IMR-90 (cell line): ENCODE results near the gene IGF2BP3. TPM values are rescaled to one million over a fixed set of nuclear protein-coding genes. Genes with fewer than 3 reads are reported as not detected.

Experiments used
- ATAC-seq: fragments of 200-7000 bp; cut with Tn5 transposase; 2 replicates; pipeline ENCODE4 v1.9.1; 2020; ENCODE audit warnings: low read depth, mild to moderate bottlenecking, moderate library complexity
- BruUV-seq: library from RNA; stranded (reverse); fragments of 400-500 nt; replicated peaks from 2 replicates; lab custom pipeline; 2021; lab: Mats Ljungman, UMichigan
- CTCF ChIA-PET: fragments of 300-600 bp; formaldehyde crosslinking; extraction: SDS; loops from one replicate; lab custom pipeline; 2021; ENCODE audit warnings: antibody characterized with exemption; lab: Yijun Ruan, JAX
- POLR2A ChIA-PET: fragments of 300-600 bp; sonication (Branson Sonifier 250); formaldehyde crosslinking; loops from one replicate; lab custom pipeline; 2022; ENCODE audit warnings: antibody characterized with exemption; ENCODE audit not compliant: unreplicated experiment; lab: Charles Lee
- DNase-seq: peaks from one replicate; pipeline ENCODE4 v3.0.0; 2013
- H2AFZ ChIP-seq: replicated peaks from 2 replicates; pipeline ENCODE3; 2013; ENCODE audit warnings: low read length, mild to moderate bottlenecking; ENCODE audit not compliant: poor library complexity
- H2AK5ac ChIP-seq: 2 replicates; pipeline ENCODE4 v1.6.1; 2013; ENCODE audit warnings: low read depth, low read length, inconsistent platforms
- H2AK9ac ChIP-seq: replicated peaks from 2 replicates; pipeline ENCODE3; 2013; ENCODE audit warnings: mild to moderate bottlenecking, low read depth, low read length, moderate library complexity; ENCODE audit not compliant: poor library complexity
- H2BK120ac ChIP-seq: 2 replicates; pipeline ENCODE4 v1.6.1; 2013; ENCODE audit warnings: low read depth, low read length, inconsistent platforms
- H2BK15ac ChIP-seq: 3 replicates; pipeline ENCODE4 v1.6.1; 2013; ENCODE audit warnings: low read depth, low read length, inconsistent platforms
- H2BK20ac ChIP-seq: 2 replicates; pipeline ENCODE4 v1.6.1; 2013; ENCODE audit warnings: low read depth, mild to moderate bottlenecking, inconsistent platforms, low read length, moderate library complexity
- H2BK5ac ChIP-seq: 2 replicates; pipeline ENCODE4 v1.6.1; 2013; ENCODE audit warnings: mild to moderate bottlenecking, low read depth, low read length, inconsistent platforms; ENCODE audit not compliant: poor library complexity, severe bottlenecking
- H3K14ac ChIP-seq: replicated peaks from 2 replicates; pipeline ENCODE4 v1.6.1; 2013; ENCODE audit warnings: low read depth, low read length, inconsistent platforms
- H3K18ac ChIP-seq: 2 replicates; pipeline ENCODE4 v1.6.1; 2013; ENCODE audit warnings: low read depth, low read length, control low read depth
- H3K23ac ChIP-seq: 2 replicates; pipeline ENCODE4 v1.6.1; 2013; ENCODE audit warnings: low read depth, low read length, inconsistent platforms
- H3K27ac ChIP-seq: 2 replicates; pipeline ENCODE4 v1.5.1; 2013; ENCODE audit warnings: mild to moderate bottlenecking, control low read depth, low read length; ENCODE audit not compliant: insufficient read depth
- H3K27me3 ChIP-seq: 2 replicates; pipeline ENCODE4 v1.6.1; 2013; ENCODE audit warnings: low read length; ENCODE audit not compliant: control insufficient read depth, insufficient read depth
- H3K36me3 ChIP-seq: 2 replicates; pipeline ENCODE4 v1.6.1; 2013; ENCODE audit warnings: low read length, mixed read lengths; ENCODE audit not compliant: control insufficient read depth, insufficient read depth
- H3K4ac ChIP-seq: 2 replicates; pipeline ENCODE4 v1.6.1; 2013; ENCODE audit warnings: low read depth, low read length, inconsistent platforms
- H3K4me1 ChIP-seq: 2 replicates; pipeline ENCODE4 v1.6.1; 2013; ENCODE audit warnings: low read length, mixed read lengths; ENCODE audit not compliant: control insufficient read depth, insufficient read depth
- H3K4me2 ChIP-seq: 2 replicates; pipeline ENCODE4 v1.6.1; 2013; ENCODE audit warnings: low read depth, mild to moderate bottlenecking, control low read depth, low read length, moderate library complexity
- H3K4me3 ChIP-seq: 2 replicates; pipeline ENCODE4 v1.5.1; 2013; ENCODE audit warnings: low read depth, mild to moderate bottlenecking, control low read depth, low read length, moderate library complexity; ENCODE audit not compliant: insufficient read depth
- H3K56ac ChIP-seq: 2 replicates; pipeline ENCODE4 v1.6.1; 2013; ENCODE audit warnings: low read length, inconsistent platforms; ENCODE audit not compliant: insufficient read depth; ENCODE audit errors: extremely low read depth
- H3K79me1 ChIP-seq, 2 experiments: 2 replicates each; pipeline ENCODE4 v1.6.1; 2013; ENCODE audit warnings: low read length in 2 of 2, inconsistent platforms in 1 of 2, low read depth in 1 of 2
- H3K9ac ChIP-seq: 2 replicates; pipeline ENCODE4 v1.6.1; 2013; ENCODE audit warnings: low read depth, low read length, control low read depth
- H3K9me1 ChIP-seq: 2 replicates; pipeline ENCODE4 v1.6.1; 2013; ENCODE audit warnings: low read length, inconsistent platforms; ENCODE audit not compliant: insufficient read depth
- H3K9me3 ChIP-seq: 2 replicates; pipeline ENCODE4 v1.6.1; 2013; ENCODE audit warnings: low read length; ENCODE audit not compliant: control insufficient read depth, insufficient read depth
- H4K20me1 ChIP-seq: 2 replicates; pipeline ENCODE4 v1.6.1; 2013; ENCODE audit warnings: low read length, inconsistent platforms; ENCODE audit not compliant: insufficient read depth
- H4K5ac ChIP-seq: 2 replicates; pipeline ENCODE4 v1.6.1; 2013; ENCODE audit warnings: mild to moderate bottlenecking, low read depth, low read length, control low read depth
- H4K8ac ChIP-seq, 2 experiments: 2 replicates each; pipeline ENCODE4 v1.6.1; 2013; ENCODE audit warnings: low read depth in 2 of 2, low read length in 2 of 2, control low read depth in 1 of 2, inconsistent platforms in 1 of 2
- H4K91ac ChIP-seq: 2 replicates; pipeline ENCODE4 v1.6.1; 2013; ENCODE audit warnings: low read depth, low read length, inconsistent platforms; ENCODE audit not compliant: insufficient read depth
- BHLHE40 ChIP-seq: fragments of 150-350 bp; IDR thresholded peaks from 2 replicates; pipeline ENCODE4 v1.6.1; 2016; ENCODE audit warnings: mild to moderate bottlenecking, low read depth, low read length
- CEBPB ChIP-seq: IDR thresholded peaks from 2 replicates; pipeline ENCODE4 v1.6.1; 2012; ENCODE audit warnings: low read depth, low read length, improper control_type of control experiment
- CHD1 ChIP-seq: IDR thresholded peaks from 2 replicates; pipeline ENCODE4 v1.6.1; 2012; ENCODE audit warnings: low read depth, low read length, improper control_type of control experiment
- CTCF ChIP-seq: conservative IDR thresholded peaks from 2 replicates; pipeline ENCODE4 v1.5.1; 2012; ENCODE audit warnings: mild to moderate bottlenecking, low read depth, low read length, improper control_type of control experiment
- FOS ChIP-seq: fragments of 150-350 bp; IDR thresholded peaks from 2 replicates; pipeline ENCODE4 v1.6.1; 2016; ENCODE audit warnings: low read depth, low read length
- MAFK ChIP-seq: IDR thresholded peaks from 2 replicates; pipeline ENCODE4 v1.6.1; 2012; ENCODE audit warnings: low read depth, low read length, improper control_type of control experiment
- MAZ ChIP-seq: IDR thresholded peaks from 2 replicates; pipeline ENCODE4 v1.6.1; 2012; ENCODE audit warnings: low read depth, mild to moderate bottlenecking, low read length, improper control_type of control experiment, moderate library complexity, borderline replicate concordance
- MXI1 ChIP-seq: IDR thresholded peaks from 2 replicates; pipeline ENCODE4 v1.6.1; 2012; ENCODE audit warnings: low read depth, mild to moderate bottlenecking, low read length, moderate library complexity, borderline replicate concordance
- NFE2L2 ChIP-seq: fragments of 150-350 bp; IDR thresholded peaks from 2 replicates; pipeline ENCODE4 v1.6.1; 2016; ENCODE audit warnings: low read depth, mild to moderate bottlenecking, low read length
- POLR2A ChIP-seq: IDR thresholded peaks from 2 replicates; pipeline ENCODE4 v1.6.1; 2012; ENCODE audit warnings: mild to moderate bottlenecking, low read depth, low read length
- RAD21 ChIP-seq: IDR thresholded peaks from 2 replicates; pipeline ENCODE4 v1.6.1; 2012; ENCODE audit warnings: low read length, improper control_type of control experiment
- RCOR1 ChIP-seq: IDR thresholded peaks from 2 replicates; pipeline ENCODE4 v1.6.1; 2012; ENCODE audit warnings: mild to moderate bottlenecking, low read length, improper control_type of control experiment; ENCODE audit not compliant: insufficient replicate concordance
- RFX5 ChIP-seq: IDR thresholded peaks from 2 replicates; pipeline ENCODE4 v1.8.0; 2012; ENCODE audit warnings: low read depth, mild to moderate bottlenecking, low read length, moderate library complexity
- SMC3 ChIP-seq: fragments of 150-350 bp; IDR thresholded peaks from 2 replicates; pipeline ENCODE4 v1.6.1; 2016; ENCODE audit warnings: low read depth, mild to moderate bottlenecking, antibody characterized with exemption, low read length, moderate library complexity
- USF2 ChIP-seq: fragments of 150-350 bp; IDR thresholded peaks from 2 replicates; pipeline ENCODE4 v1.6.1; 2017; ENCODE audit warnings: mild to moderate bottlenecking, antibody characterized with exemption, low read length, low read depth
- WGBS, 2 experiments: methylation state at CpG; one replicate each; pipeline versions ENCODE4 v1.1.5 to v1.1.7; 2013; ENCODE audit warnings: missing lambda C conversion rate in 2 of 2; ENCODE audit not compliant: insufficient read length in 1 of 2; ENCODE audit errors: extremely low coverage in 2 of 2; 5-methylcytosine and 5-hydroxymethylcytosine counted together
- dilution Hi-C: fragments of 300-500 bp; cut with HindIII; formaldehyde crosslinking; loops from one replicate; pipeline ENCODE4 v1.14.3; 2018; ENCODE audit warnings: low sequenced_read_pairs; ENCODE audit not compliant: unreplicated experiment
- in situ Hi-C: fragments of 300-500 bp; cut with MboI; formaldehyde crosslinking; loops from 3 replicates; pipeline ENCODE4 v1.14.3; 2019; ENCODE audit warnings: low sequenced_read_pairs, inconsistent platforms, mixed read lengths
- intact Hi-C: fragments of 100-400 bp; cut with micrococcal nuclease; formaldehyde crosslinking; loops from 2 replicates; pipeline ENCODE4 v1.10.0; 2022
- polyA plus RNA-seq, 3 experiments: library from polyadenylated mRNA; depleted of rRNA; stranded (reverse); fragments of >200 nt; gene quantifications; 2 replicates each; pipeline ENCODE4 v1.2.3, GENCODE V29; 2012; ENCODE audit warnings: low replicate concordance in 1 of 3
- total RNA-seq: library from RNA; depleted of rRNA; stranded (reverse); fragments of >200 nt; gene quantifications from 2 replicates; pipeline ENCODE4 v1.2.3, GENCODE V29; 2012

The IGF2BP3 gene
- total and polyA plus RNA-seq, 2 of the 4 experiments (the other 2 are of a cell fraction): 50.9 to 59.3 TPM

GRCh38 chr7:23467291-23467805, 2.9 kb downstream of the IGF2BP3 start:
- no TSS peak for BruUV-seq
- H3K56ac ChIP-seq: peak overlapping the region; percentile 86
- TF ChIP-seq RAD21: no peak
- no peak for TF ChIP-seq RFX5
- TF ChIP-seq RCOR1: no peak
- no peak for TF ChIP-seq CTCF
- no peak for TF ChIP-seq NFE2L2
- TF ChIP-seq MAZ: no peak
- TF ChIP-seq CHD1: no peak
- TF ChIP-seq FOS: no peak
- no peak for TF ChIP-seq POLR2A
- TF ChIP-seq USF2: no peak
- no peak for TF ChIP-seq MXI1
- no peak for TF ChIP-seq MAFK
- TF ChIP-seq SMC3: no peak
- TF ChIP-seq BHLHE40: no peak
- no peak for TF ChIP-seq CEBPB

More at GRCh38 chr7:23467291-23467805, 2.9 kb downstream of the IGF2BP3 start:
- peak overlapping the region; percentile 49; the same call in 1 of the 2 replicates for H4K5ac ChIP-seq
- H3K9ac ChIP-seq: peak overlapping the region; percentile 96
- ChIA-PET POLR2A (interaction anchor here (0.6 to 0.9 kb wide), 2 partner anchors 111 to 167 kb away, joined by 4 to 5 read pairs; no protein-coding TSS in a partner anchor), CTCF (interaction anchor here (0.6 to 0.8 kb wide), 3 partner anchors 11 to 194 kb away, joined by 3 to 5 read pairs (median 3); no protein-coding TSS in a partner anchor)
- H3K27me3 ChIP-seq: no peaks in the 10 kb centered on the region
- ATAC-seq (no peak), DNase-seq (no peak)
- intact Hi-C loops: no loop called here
- H4K91ac ChIP-seq: peak overlapping the region; percentile 85; the same call in 1 of the 2 replicates
- peak overlapping the region; percentile 97 for H2BK5ac ChIP-seq
- H2BK15ac ChIP-seq: 0 out of 3 replicates have a peak overlapping the region, but pooled peaks have one; percentile 31
- peak overlapping the region; percentile 92 for H3K4me2 ChIP-seq
- H3K79me1 ChIP-seq: peaks cover 0 to 28% of the 10 kb centered on the region in 2 experiments; a peak in 2 of 4 replicates
- peak overlapping the region; percentile 76 for H2AFZ ChIP-seq
- peak overlapping the region; percentile 45; the same call in 1 of the 2 replicates for H2AK5ac ChIP-seq
- peak overlapping the region; percentile 33 to 68; a peak in 3 of 4 replicates for H4K8ac ChIP-seq
- in situ Hi-C loops: no loop called here
- peak overlapping the region; percentile 97 for H3K14ac ChIP-seq
- H3K36me3 ChIP-seq: no peaks in the 10 kb centered on the region
- H2BK20ac ChIP-seq: 0 out of 2 replicates have a peak overlapping the region, but pooled peaks have one; percentile 21
- WGBS, 2 experiments: no CpG with 5 or more reads among the region's 11 CpGs
- dilution Hi-C loops: no loop called here
- H3K9me3 ChIP-seq: no peaks in the 10 kb centered on the region
- H3K18ac ChIP-seq: peak overlapping the region; percentile 58
- peaks cover 5% of the 10 kb centered on the region for H3K9me1 ChIP-seq
- H3K27ac ChIP-seq: peak overlapping the region; percentile 86
- peak overlapping the region; percentile 57 for H3K4me3 ChIP-seq
- H3K23ac ChIP-seq: peak overlapping the region; percentile 87
- peak overlapping the region; percentile 23; the same call in 1 of the 2 replicates for H2BK120ac ChIP-seq
- H3K4ac ChIP-seq: peak overlapping the region; percentile 71
- H3K4me1 ChIP-seq: peaks cover 13% of the 10 kb centered on the region
- peak overlapping the region; percentile 97 for H2AK9ac ChIP-seq
- H4K20me1 ChIP-seq: peaks cover 42% of the 10 kb centered on the region
